ENCODE data around the gene ZNF467. TPM values are rescaled to one million over a fixed set of nuclear protein-coding genes. Genes with fewer than 3 reads are reported as not detected.

The ZNF467 gene
- total and polyA plus RNA-seq, 2 donors (not counting 3 experiments of a cell fraction or from before 2014, with no cell fraction given), result 4.2 to 8.9 TPM

DNA sequence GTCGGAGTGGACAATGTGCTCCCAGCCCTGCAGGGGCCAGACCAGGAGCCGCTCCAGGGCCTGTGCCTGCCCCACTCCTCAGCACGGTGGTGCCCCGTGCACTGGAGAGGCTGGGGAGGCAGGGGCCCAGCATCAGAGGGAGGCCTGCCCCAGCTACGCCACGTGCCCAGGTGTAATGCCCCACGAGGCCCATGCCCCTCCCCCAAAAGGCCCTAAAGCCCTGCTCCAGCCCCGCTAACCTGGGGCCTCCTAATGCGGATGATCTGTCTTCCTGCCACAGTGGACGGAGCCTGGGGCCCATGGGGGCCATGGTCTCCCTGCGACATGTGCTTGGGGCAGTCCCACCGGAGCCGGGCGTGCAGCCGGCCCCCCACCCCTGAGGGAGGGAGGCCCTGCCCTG, 41.1 kb upstream of the ZNF467 start:
- Histone ChIP-seq H3K27me3 (ENCODE audit: control insufficient read depth in 2 of 2, insufficient read depth in 2 of 2, low read length in 2 of 2) (no peaks in the 10 kb centered on the region), H3K9me3 (replicated peaks; ENCODE audit: control insufficient read depth, insufficient read depth, low read length) (no peaks in the 10 kb centered on the region), H3K9ac (replicated peaks; ENCODE audit: extremely low read depth, insufficient read depth, low read length) (no peak overlapping the region), H3K9me1 (replicated peaks; ENCODE audit: control insufficient read depth, extremely low read depth, insufficient read depth, low read length) (no peaks in the 10 kb centered on the region), H3K4me2 (ENCODE audit: insufficient read depth, low read length) (no peak overlapping the region), H3K79me2 (ENCODE audit: control insufficient read depth, insufficient read depth, low read length) (no peaks in the 10 kb centered on the region), H2AFZ (ENCODE audit: low read depth, low read length) (no peak overlapping the region), H3K27ac (ENCODE audit: insufficient read depth, low read depth, low read length) (no peak overlapping the region), H3K4me3 (replicated peaks in 1 of 3; ENCODE audit: insufficient read depth in 1 of 3, low read depth in 1 of 3, low read length in 3 of 3) (no peak overlapping the region), H4K20me1 (replicated peaks; ENCODE audit: control insufficient read depth, extremely low read depth, insufficient read depth, low read length) (no peaks in the 10 kb centered on the region), H3K4me1 (ENCODE audit: control insufficient read depth, extremely low read depth, insufficient read depth, low read length) (no peaks in the 10 kb centered on the region), H3K36me3 (ENCODE audit: control insufficient read depth in 2 of 2, extremely low read depth in 1 of 2, insufficient read depth in 2 of 2, low read length in 2 of 2) (no peaks in the 10 kb centered on the region)
- ChIA-PET CTCF (no interaction called here), POLR2A (no interaction called here)
- dilution Hi-C loops (cut with MboI; ENCODE audit: extremely low pct_ligation_motif_present, low sequenced_read_pairs) (no loop called here), intact Hi-C loops (cut with micrococcal nuclease) (no loop called here)
- DNase-seq (ENCODE audit: low read depth, low spot score), result no peak
- no peak for FAIRE-seq
- no TSS peak for BruUV-seq (replicated peaks)
- no peak for TF ChIP-seq EZH2 (IDR thresholded peaks at IDR 0.05; ENCODE audit: borderline replicate concordance, low read depth, low read length, severe bottlenecking)
- TF ChIP-seq MYC (IDR thresholded peaks at IDR 0.05; ENCODE audit: low read depth, low read length), result no peak
- TF ChIP-seq POLR2A (IDR thresholded peaks at IDR 0.05; ENCODE audit: low read depth, low read length), result no peak
- TF ChIP-seq JUN (IDR thresholded peaks at IDR 0.05; ENCODE audit: borderline replicate concordance, insufficient read depth, insufficient read length, low read depth), result no peak
- no peak for TF ChIP-seq GATA2 (IDR thresholded peaks at IDR 0.05; ENCODE audit: insufficient read depth, insufficient read length, low read depth, low read length)
- TF ChIP-seq POLR2AphosphoS5 (IDR thresholded peaks at IDR 0.05; ENCODE audit: insufficient read depth, low read depth, low read length), result no peak
- TF ChIP-seq, protein P1, sequence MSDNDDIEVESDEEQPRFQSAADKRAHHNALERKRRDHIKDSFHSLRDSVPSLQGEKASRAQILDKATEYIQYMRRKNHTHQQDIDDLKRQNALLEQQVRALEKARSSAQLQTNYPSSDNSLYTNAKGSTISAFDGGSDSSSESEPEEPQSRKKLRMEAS (IDR thresholded peaks at IDR 0.05; ENCODE audit: insufficient read depth, insufficient read length), result no peak
- TF ChIP-seq, protein P2, sequence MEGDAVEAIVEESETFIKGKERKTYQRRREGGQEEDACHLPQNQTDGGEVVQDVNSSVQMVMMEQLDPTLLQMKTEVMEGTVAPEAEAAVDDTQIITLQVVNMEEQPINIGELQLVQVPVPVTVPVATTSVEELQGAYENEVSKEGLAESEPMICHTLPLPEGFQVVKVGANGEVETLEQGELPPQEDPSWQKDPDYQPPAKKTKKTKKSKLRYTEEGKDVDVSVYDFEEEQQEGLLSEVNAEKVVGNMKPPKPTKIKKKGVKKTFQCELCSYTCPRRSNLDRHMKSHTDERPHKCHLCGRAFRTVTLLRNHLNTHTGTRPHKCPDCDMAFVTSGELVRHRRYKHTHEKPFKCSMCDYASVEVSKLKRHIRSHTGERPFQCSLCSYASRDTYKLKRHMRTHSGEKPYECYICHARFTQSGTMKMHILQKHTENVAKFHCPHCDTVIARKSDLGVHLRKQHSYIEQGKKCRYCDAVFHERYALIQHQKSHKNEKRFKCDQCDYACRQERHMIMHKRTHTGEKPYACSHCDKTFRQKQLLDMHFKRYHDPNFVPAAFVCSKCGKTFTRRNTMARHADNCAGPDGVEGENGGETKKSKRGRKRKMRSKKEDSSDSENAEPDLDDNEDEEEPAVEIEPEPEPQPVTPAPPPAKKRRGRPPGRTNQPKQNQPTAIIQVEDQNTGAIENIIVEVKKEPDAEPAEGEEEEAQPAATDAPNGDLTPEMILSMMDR (IDR thresholded peaks at IDR 0.05; ENCODE audit: extremely low read depth in 1 of 2, insufficient read depth in 1 of 2, low read depth in 1 of 2, low read length in 2 of 2), result no peak
- no peak for TF ChIP-seq FOS (IDR thresholded peaks at IDR 0.05; ENCODE audit: borderline replicate concordance, insufficient read depth, low read length)

All from endothelial cell of umbilical vein (primary cell).